ENCODE results near the gene PCBP3.

Gene PCBP3

GRCh38 chr21:45643021-45643980 is at the start of gene PCBP3:
PCBP3 (plus strand) TSS chr21:45643725; CDS start chr21:45850086, 206,361 bp downstream.
- peak; percentile 38 for DNase-seq (ENCODE audit: extremely low read depth, low read depth)
- TF ChIP-seq, protein P1, sequence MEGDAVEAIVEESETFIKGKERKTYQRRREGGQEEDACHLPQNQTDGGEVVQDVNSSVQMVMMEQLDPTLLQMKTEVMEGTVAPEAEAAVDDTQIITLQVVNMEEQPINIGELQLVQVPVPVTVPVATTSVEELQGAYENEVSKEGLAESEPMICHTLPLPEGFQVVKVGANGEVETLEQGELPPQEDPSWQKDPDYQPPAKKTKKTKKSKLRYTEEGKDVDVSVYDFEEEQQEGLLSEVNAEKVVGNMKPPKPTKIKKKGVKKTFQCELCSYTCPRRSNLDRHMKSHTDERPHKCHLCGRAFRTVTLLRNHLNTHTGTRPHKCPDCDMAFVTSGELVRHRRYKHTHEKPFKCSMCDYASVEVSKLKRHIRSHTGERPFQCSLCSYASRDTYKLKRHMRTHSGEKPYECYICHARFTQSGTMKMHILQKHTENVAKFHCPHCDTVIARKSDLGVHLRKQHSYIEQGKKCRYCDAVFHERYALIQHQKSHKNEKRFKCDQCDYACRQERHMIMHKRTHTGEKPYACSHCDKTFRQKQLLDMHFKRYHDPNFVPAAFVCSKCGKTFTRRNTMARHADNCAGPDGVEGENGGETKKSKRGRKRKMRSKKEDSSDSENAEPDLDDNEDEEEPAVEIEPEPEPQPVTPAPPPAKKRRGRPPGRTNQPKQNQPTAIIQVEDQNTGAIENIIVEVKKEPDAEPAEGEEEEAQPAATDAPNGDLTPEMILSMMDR (IDR thresholded peaks at IDR 0.05; ENCODE audit: low read depth, low read length, missing control alignments): no peak
- H3K4me3 ChIP-seq (replicated peaks; ENCODE audit: low read depth, low read length): no peak within 1 kb of the TSS; the same call in 1 of the 2 replicates

GRCh38 chr21:45594721-45595489 is 48.6 kb upstream of the PCBP3 start:
- no peak overlapping the region for H3K4me3 ChIP-seq (replicated peaks; ENCODE audit: low read depth, low read length)
- TF ChIP-seq, protein P1 (IDR thresholded peaks at IDR 0.05; ENCODE audit: low read depth, low read length, missing control alignments): no peak
- no peak for DNase-seq (ENCODE audit: extremely low read depth, low read depth)

GRCh38 chr21:45595574-45596295 is 47.8 kb upstream of the PCBP3 start:
- TF ChIP-seq, protein P1 (IDR thresholded peaks at IDR 0.05; ENCODE audit: low read depth, low read length, missing control alignments): no peak
- DNase-seq (ENCODE audit: extremely low read depth, low read depth): no peak
- no peak overlapping the region for H3K4me3 ChIP-seq (replicated peaks; ENCODE audit: low read depth, low read length)

GRCh38 chr21:45596704-45597318 is 46.7 kb upstream of the PCBP3 start:
- TF ChIP-seq, protein P1 (IDR thresholded peaks at IDR 0.05; ENCODE audit: low read depth, low read length, missing control alignments): peak; percentile 92
- no peak overlapping the region for H3K4me3 ChIP-seq (replicated peaks; ENCODE audit: low read depth, low read length)

DNA sequence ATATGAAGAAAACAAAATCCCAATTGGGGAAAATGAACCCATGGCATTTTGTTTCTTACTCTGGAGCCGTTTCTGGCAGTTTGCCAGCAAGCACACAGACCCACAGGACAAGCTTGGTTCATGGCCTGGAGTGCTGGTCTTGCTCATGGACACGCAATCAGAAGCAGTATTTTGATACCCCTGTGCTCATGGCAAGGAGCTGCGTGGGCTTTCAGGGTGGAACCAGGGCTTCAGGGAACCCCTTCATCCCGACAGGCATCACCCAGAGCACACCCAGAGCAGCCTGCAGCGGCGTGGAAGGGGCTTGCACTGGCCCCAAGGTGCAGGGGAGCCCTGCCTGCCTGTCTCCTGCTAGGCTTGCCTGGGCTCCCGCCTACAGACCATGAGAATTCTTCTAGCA is 45.4 kb upstream of the PCBP3 start:
- TF ChIP-seq, protein P1 (IDR thresholded peaks at IDR 0.05; ENCODE audit: low read depth, low read length, missing control alignments): no peak
- no peak for DNase-seq (ENCODE audit: extremely low read depth, low read depth)
- no peak overlapping the region for H3K4me3 ChIP-seq (replicated peaks; ENCODE audit: low read depth, low read length)

More at GRCh38 chr21:45596704-45597318, 46.7 kb upstream of the PCBP3 start:
- DNase-seq (ENCODE audit: extremely low read depth, low read depth): no peak

DNA sequence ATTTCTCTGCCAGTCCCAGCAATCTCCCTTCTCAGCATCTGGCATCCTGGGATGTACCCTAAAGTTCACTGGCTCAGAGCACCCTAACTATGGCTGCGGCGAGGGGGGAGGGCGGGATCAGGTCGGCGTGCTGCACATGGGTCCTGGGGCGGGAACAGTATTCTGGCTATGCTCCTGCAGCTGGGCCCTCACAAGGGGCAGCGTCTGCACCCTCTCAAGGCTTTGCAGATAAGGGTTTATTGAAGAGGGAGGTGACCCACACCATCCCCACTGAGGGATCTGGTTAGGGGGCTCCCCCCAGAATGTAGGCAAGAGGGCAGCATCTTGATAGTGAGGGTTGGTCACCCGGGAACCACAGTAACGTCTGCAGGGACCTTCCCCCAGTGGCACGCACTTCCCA is 44.9 kb upstream of the PCBP3 start:
- no peak for DNase-seq (ENCODE audit: extremely low read depth, low read depth)
- no peak overlapping the region for H3K4me3 ChIP-seq (replicated peaks; ENCODE audit: low read depth, low read length)
- TF ChIP-seq, protein P1 (IDR thresholded peaks at IDR 0.05; ENCODE audit: low read depth, low read length, missing control alignments): no peak

Data from HFF-Myc (cell line).